Aorta (tissue), 5 donors: Measurements from ENCODE around the gene ZNF396. TPM values are rescaled to one million over a fixed set of nuclear protein-coding genes. Genes with fewer than 3 reads are reported as not detected.

Experiments
- ATAC-seq: fragments of 200-7000 bp; cut with Tn5 transposase; one replicate; pipeline ENCODE4 v1.9.1; 2022; ENCODE audit warnings: moderate library complexity; ENCODE audit not compliant: low FRiP score
- DNase-seq, 2 donors: peaks; one replicate each; pipeline ENCODE4 v3.0.0-alpha.2; 2020
- H3K27ac ChIP-seq, 2 donors: one replicate each; pipeline ENCODE4 v1.5.1; 2013; ENCODE audit warnings: low read length in 2 of 2, mild to moderate bottlenecking in 2 of 2, moderate library complexity in 2 of 2, control low read depth in 1 of 2, inconsistent platforms in 1 of 2, low read depth in 1 of 2
- H3K27me3 ChIP-seq, 2 donors: one replicate each; pipeline ENCODE4 v1.6.1; 2013; ENCODE audit warnings: control low read depth in 1 of 2, low read length in 1 of 2, mild to moderate bottlenecking in 1 of 2, moderate library complexity in 1 of 2; ENCODE audit not compliant: insufficient read depth in 2 of 2, control insufficient read depth in 1 of 2
- H3K36me3 ChIP-seq, 2 donors: one replicate each; pipeline ENCODE4 v1.6.1; 2013; ENCODE audit warnings: control low read depth in 1 of 2, low read length in 1 of 2, mild to moderate bottlenecking in 1 of 2; ENCODE audit not compliant: insufficient read depth in 2 of 2, control insufficient read depth in 1 of 2
- H3K4me1 ChIP-seq, 2 donors: one replicate each; pipeline ENCODE4 v1.6.1; 2013; ENCODE audit warnings: low read length in 2 of 2, control low read depth in 1 of 2, mild to moderate bottlenecking in 1 of 2, moderate library complexity in 1 of 2; ENCODE audit not compliant: insufficient read depth in 2 of 2, control insufficient read depth in 1 of 2
- H3K4me3 ChIP-seq, 2 donors: one replicate each; pipeline ENCODE4 v1.5.1; 2013; ENCODE audit warnings: low read length in 2 of 2, control low read depth in 1 of 2, mild to moderate bottlenecking in 1 of 2
- H3K9me3 ChIP-seq: one replicate; pipeline ENCODE4 v1.6.1; 2013; ENCODE audit warnings: mild to moderate bottlenecking, low read length; ENCODE audit not compliant: control insufficient read depth
- WGBS, 2 donors: extraction: QIAGEN DNeasy Blood & Tissue Kit; methylation state at CpG; one replicate each; pipeline ENCODE4 v1.1.7; 2013; 5-methylcytosine and 5-hydroxymethylcytosine counted together
- intact Hi-C, 2 donors: fragments of 100-400 bp; cut with DNase I; formaldehyde crosslinking; loops; one replicate each; pipeline versions ENCODE4 v1.14.2 to v1.15.0; 2022
- polyA plus RNA-seq, 2 donors: library from polyadenylated mRNA; stranded (reverse); fragments of 200-250 nt; gene quantifications; one replicate each; pipeline ENCODE4 v1.2.3, GENCODE V29; 2013
- total RNA-seq, 2 donors: library from RNA; stranded (reverse); fragmentation: NEBNext Ultra II Directional; extraction: Animal tissue kit (Norgen Biotek cat#: 25700); gene quantifications; one replicate each; pipeline ENCODE4 v1.2.1, GENCODE V29; 2021
- donor health status: healthy with polysubstance abuse.
- donor health status: Bipolar disorder and iron deficiency.
- donor health status: DM: no; HTN: no; CAD: no.
- donor health status: DM: no; HTN: no; CAD: no.
- donor health status: DM: yes; HTN: yes; CAD: no.

The ZNF396 gene
- total and polyA plus RNA-seq, 4 donors, result 1.9 to 4.4 (median 3.4) TPM

- H3K27me3 ChIP-seq, result no peaks in the 10 kb centered on the region
- DNase-seq (no peak), ATAC-seq (no peak)
- H3K9me3 ChIP-seq, result no peaks in the 10 kb centered on the region
- H3K4me3 ChIP-seq, result no peak overlapping the region
- 81 to 82% methylated on average over 5 of the region's 5 CpGs for WGBS, 2 donors
- peaks cover 0 to 2% of the 10 kb centered on the region in 2 donors for H3K4me1 ChIP-seq
- peaks cover 0 to 15% of the 10 kb centered on the region in 2 donors for H3K36me3 ChIP-seq
- intact Hi-C loops, result no loop called here
- no peak overlapping the region for H3K27ac ChIP-seq
Observed at GRCh38 chr18:35337286-35337685, 39.9 kb downstream of the ZNF396 start.

- peaks cover 0 to 2% of the 10 kb centered on the region in 2 donors for H3K4me1 ChIP-seq
- no peaks in the 10 kb centered on the region for H3K27me3 ChIP-seq
- no peak for ATAC-seq
- no peak overlapping the region for H3K27ac ChIP-seq
- DNase-seq, result no peak
- H3K4me3 ChIP-seq, result no peak overlapping the region
- peaks cover 0 to 22% of the 10 kb centered on the region in 2 donors for H3K36me3 ChIP-seq
- WGBS, 2 donors, result 83 to 85% methylated on average over 4 of the region's 4 CpGs
- H3K9me3 ChIP-seq, result no peaks in the 10 kb centered on the region
- intact Hi-C loops, result loop anchor here in 1 of 2 donors (2.0 kb wide), 1 partner anchor 45 kb away; the partner anchor contains the start of gene ZSCAN30
Observed at GRCh38 chr18:35335866-35336265, 41.3 kb downstream of the ZNF396 start.

- 10 to 19% methylated on average over 3 of the region's 3 CpGs for WGBS, 2 donors
- Histone ChIP-seq H3K36me3 (peaks cover 0 to 16% of the 10 kb centered on the region in 2 donors), H3K4me3 (no peak overlapping the region), H3K4me1 (peaks cover 0 to 2% of the 10 kb centered on the region in 2 donors), H3K27ac (no peak overlapping the region), H3K27me3 (no peaks in the 10 kb centered on the region), H3K9me3 (no peaks in the 10 kb centered on the region)
- intact Hi-C loops, result loop anchor here in 1 of 2 donors (2.0 kb wide), 1 partner anchor 44 kb away; the partner anchor contains the start of gene ZSCAN30
- DNase-seq (no peak), ATAC-seq (no peak)
Observed at GRCh38 chr18:35334821-35335220, 42.3 kb downstream of the ZNF396 start.

- Histone ChIP-seq H3K4me3 (no peak overlapping the region), H3K9me3 (no peaks in the 10 kb centered on the region), H3K27me3 (no peaks in the 10 kb centered on the region), H3K27ac (peak overlapping the region in 1 of 2 donors; percentile 33), H3K4me1 (peaks cover 0 to 2% of the 10 kb centered on the region in 2 donors), H3K36me3 (peaks cover 0 to 12% of the 10 kb centered on the region in 2 donors)
- no peak for DNase-seq
- no peak for ATAC-seq
- 87 to 88% methylated on average over 1 of the region's 1 CpG for WGBS, 2 donors
- intact Hi-C loops, result loop anchor here in 1 of 2 donors (2.0 kb wide), 1 partner anchor 43 kb away; the partner anchor contains the start of gene ZSCAN30
Observed at GRCh38 chr18:35334212-35334611, 42.9 kb downstream of the ZNF396 start.

GRCh38 chr18:35331367-35332087 is 45.6 kb downstream of the ZNF396 start:
- H3K27ac ChIP-seq, result no peak overlapping the region
- intact Hi-C loops, result no loop called here
- WGBS, 2 donors, result 78 to 81% methylated on average over 4 of the region's 4 CpGs
- ATAC-seq (no peak), DNase-seq (no peak)
- peaks cover 0 to 2% of the 10 kb centered on the region in 2 donors for H3K4me1 ChIP-seq
- peaks cover 1% of the 10 kb centered on the region for H3K9me3 ChIP-seq
- no peak overlapping the region for H3K4me3 ChIP-seq
- peaks cover 0 to 8% of the 10 kb centered on the region in 2 donors for H3K36me3 ChIP-seq
- no peaks in the 10 kb centered on the region for H3K27me3 ChIP-seq

- Histone ChIP-seq H3K9me3 (peaks cover 1% of the 10 kb centered on the region), H3K27me3 (no peaks in the 10 kb centered on the region), H3K36me3 (peaks cover 0 to 8% of the 10 kb centered on the region in 2 donors), H3K4me1 (no peaks in the 10 kb centered on the region), H3K27ac (no peak overlapping the region), H3K4me3 (no peak overlapping the region)
- no peak for ATAC-seq
- intact Hi-C loops, result no loop called here
- DNase-seq, result no peak
Observed at GRCh38 chr18:35328868-35329267, 48.3 kb downstream of the ZNF396 start.

GRCh38 chr18:35326695-35327387 is 50.3 kb downstream of the ZNF396 start:
- DNase-seq, result no peak
- 56 to 59% methylated on average over 3 of the region's 3 CpGs for WGBS, 2 donors
- Histone ChIP-seq H3K27me3 (no peaks in the 10 kb centered on the region), H3K4me1 (no peaks in the 10 kb centered on the region), H3K4me3 (no peak overlapping the region), H3K36me3 (peaks cover 0 to 5% of the 10 kb centered on the region in 2 donors), H3K9me3 (peaks cover 1% of the 10 kb centered on the region), H3K27ac (no peak overlapping the region)
- ATAC-seq, result no peak
- intact Hi-C loops, result no loop called here

GRCh38 chr18:35324926-35325655 is 52.0 kb downstream of the ZNF396 start:
- Histone ChIP-seq H3K27ac (no peak overlapping the region), H3K27me3 (no peaks in the 10 kb centered on the region), H3K36me3 (no peaks in the 10 kb centered on the region), H3K9me3 (peaks cover 1% of the 10 kb centered on the region), H3K4me3 (no peak overlapping the region), H3K4me1 (no peaks in the 10 kb centered on the region)
- DNase-seq (no peak), ATAC-seq (no peak)
- 11 to 60% methylated on average over 2 of the region's 2 CpGs for WGBS, 2 donors
- intact Hi-C loops, result no loop called here
